K562 (cell line): ENCODE data around the gene BOC. TPM values are rescaled to one million over a fixed set of nuclear protein-coding genes. Genes with fewer than 3 reads are reported as not detected.

ENCODE experiments used
- ATAC-seq: fragments of 200-7000 bp; cut with Tn5 transposase; 3 replicates; pipeline ENCODE4 v1.9.1; 2020; ENCODE audit warnings: moderate library complexity
- BruUV-seq: library from RNA; stranded (reverse); fragments of 400-500 nt; replicated peaks from 2 replicates; lab custom pipeline; 2021; lab: Mats Ljungman, UMichigan
- CTCF ChIA-PET: fragments of 300-600 bp; formaldehyde crosslinking; extraction: SDS; loops from one replicate; lab custom pipeline; 2021; ENCODE audit warnings: low intra/inter-chr PET ratio; lab: Yijun Ruan, JAX
- POLR2A ChIA-PET: fragments of 300-600, 350-650 bp; sonication (Branson Sonifier 250); formaldehyde crosslinking; extraction: SDS; loops from one replicate; lab custom pipeline; 2021; ENCODE audit warnings: antibody characterized with exemption, inconsistent platforms; lab: Yijun Ruan, JAX
- DNase-seq, 4 experiments: peaks; one replicate each; pipeline versions ENCODE4 v3.0.0 to v3.0.0-alpha.2; 2011 to 2018; ENCODE audit warnings: low spot score in 3 of 4, mixed read lengths in 3 of 4; ENCODE audit errors: extremely low read depth in 1 of 4
- FAIRE-seq: peaks from 2 replicates; lab custom pipeline; 2011; peaks lifted over from hg19 to GRCh38; lab: Jason Lieb, UNC
- H2AFZ ChIP-seq: 2 replicates; pipeline ENCODE4 v1.6.0; 2011; ENCODE audit warnings: low read depth, low read length, control low read depth, inconsistent platforms
- H3K27ac ChIP-seq: fragments of 200-600 bp; 3 replicates; pipeline ENCODE4 v1.8.0; 2011; ENCODE audit warnings: low read depth, mild to moderate bottlenecking, control low read depth, inconsistent platforms, low read length, moderate library complexity, mixed read lengths; ENCODE audit errors: extremely low read depth
- H3K27me3 ChIP-seq, 2 experiments: fragments of 300-600 bp in 1 of 2; 2 replicates in 1 of 2; 3 replicates in 1 of 2; pipeline versions ENCODE4 v1.6.0 to v1.8.0; 2011; ENCODE audit warnings: inconsistent platforms in 2 of 2, low read length in 2 of 2, mild to moderate bottlenecking in 1 of 2, mixed read lengths in 1 of 2, moderate library complexity in 1 of 2; ENCODE audit not compliant: control insufficient read depth in 2 of 2, insufficient read depth in 2 of 2
- H3K36me3 ChIP-seq: fragments of 300-600 bp; 3 replicates; pipeline ENCODE4 v1.8.0; 2011; ENCODE audit warnings: mild to moderate bottlenecking, low read length, inconsistent platforms; ENCODE audit not compliant: control insufficient read depth, insufficient read depth
- H3K4me1 ChIP-seq, 2 experiments: fragments of 200-600 bp in 1 of 2; replicated peaks in 1 of 2; 2 replicates in 1 of 2; 3 replicates in 1 of 2; pipeline versions ENCODE4 v1.5.1 to v1.8.0; 2011; ENCODE audit warnings: inconsistent platforms in 2 of 2, low read length in 2 of 2, mild to moderate bottlenecking in 1 of 2, mixed read lengths in 1 of 2, moderate library complexity in 1 of 2; ENCODE audit not compliant: control insufficient read depth in 2 of 2, insufficient read depth in 2 of 2
- H3K4me2 ChIP-seq: 2 replicates; pipeline ENCODE4 v1.6.1; 2011; ENCODE audit warnings: low read length, control low read depth, inconsistent platforms, mixed read lengths; ENCODE audit not compliant: insufficient read depth
- H3K4me3 ChIP-seq: fragments of 200-600 bp; sonication (generic), shearing (Covaris generic); 2 replicates; pipeline ENCODE4 v1.5.1; 2016; ENCODE audit warnings: control low read depth, inconsistent platforms
- H3K79me2 ChIP-seq: fragments of 200-600 bp; 3 replicates; pipeline ENCODE4 v1.8.0; 2011; ENCODE audit warnings: low read length, inconsistent platforms; ENCODE audit not compliant: control insufficient read depth, insufficient read depth
- H3K9ac ChIP-seq, 2 experiments: 2 replicates each; pipeline versions ENCODE4 v1.6.0 to v1.6.1; 2011; ENCODE audit warnings: low read depth in 2 of 2, low read length in 2 of 2, control low read depth in 1 of 2, inconsistent platforms in 1 of 2, mild to moderate bottlenecking in 1 of 2, mixed read lengths in 1 of 2; ENCODE audit not compliant: insufficient read depth in 1 of 2
- H3K9me1 ChIP-seq: one replicate; pipeline ENCODE4 v1.6.0; 2011; ENCODE audit warnings: inconsistent platforms, mild to moderate bottlenecking, low read length, moderate library complexity; ENCODE audit not compliant: control insufficient read depth, insufficient read depth
- H3K9me3 ChIP-seq: replicated peaks from 2 replicates; pipeline ENCODE4 v1.5.1; 2011; ENCODE audit warnings: low read depth, low read length, inconsistent platforms; ENCODE audit not compliant: control insufficient read depth, insufficient read depth
- H4K20me1 ChIP-seq: replicated peaks from 2 replicates; pipeline ENCODE4 v1.6.1; 2011; ENCODE audit warnings: low read length, inconsistent platforms, mixed read lengths; ENCODE audit not compliant: control insufficient read depth, insufficient read depth
- ATF7 ChIP-seq: fragments of 450-650 bp; IDR thresholded peaks from 2 replicates; pipeline ENCODE4 v1.7.1; 2014; ENCODE audit warnings: mild to moderate bottlenecking, moderate library complexity
- CREBBP ChIP-seq: IDR thresholded peaks from one replicate; pipeline ENCODE4 v1.6.1; 2012; ENCODE audit warnings: low read depth, mild to moderate bottlenecking, control low read depth, inconsistent platforms, low read length
- EP400 ChIP-seq: fragments of 450-650 bp; IDR thresholded peaks from 2 replicates; pipeline ENCODE4 v1.6.1; 2017; ENCODE audit warnings: antibody characterized with exemption, mild to moderate bottlenecking, moderate library complexity
- ERF ChIP-seq: fragments of 450-650 bp; formaldehyde crosslinking; IDR thresholded peaks from 2 replicates; pipeline ENCODE4 v1.4.0; 2020; ENCODE audit warnings: mild to moderate bottlenecking, mixed read lengths
- KDM5B ChIP-seq: fragments of 200-600 bp; sonication (generic); IDR thresholded peaks from 2 replicates; pipeline ENCODE4 v1.6.1; 2012; ENCODE audit warnings: low read depth, mild to moderate bottlenecking, moderate library complexity, low read length, control low read depth, inconsistent platforms; ENCODE audit not compliant: insufficient replicate concordance
- L3MBTL2 ChIP-seq: fragments of 450-650 bp; IDR thresholded peaks from 2 replicates; pipeline ENCODE4 v1.6.1; 2016; ENCODE audit warnings: mild to moderate bottlenecking, moderate library complexity
- LEF1 ChIP-seq: fragments of 450-650 bp; IDR thresholded peaks from 2 replicates; pipeline ENCODE4 v1.6.1; 2016; ENCODE audit warnings: mild to moderate bottlenecking
- POLR2A ChIP-seq: fragments of 450-650 bp; conservative IDR thresholded peaks from 2 replicates; pipeline ENCODE4 v1.6.1; 2016
- POU5F1 ChIP-seq: fragments of 150-350 bp; IDR thresholded peaks from 2 replicates; pipeline ENCODE4 v1.6.1; 2014; ENCODE audit warnings: borderline replicate concordance, low read length, low read depth, mild to moderate bottlenecking; ENCODE audit not compliant: partially characterized antibody
- PTBP1 ChIP-seq: fragments of 200-400 bp; formaldehyde crosslinking; IDR thresholded peaks from 2 replicates; pipeline ENCODE4 v1.6.1; 2017; ENCODE audit warnings: low read depth, low read length
- SETDB1 ChIP-seq: IDR thresholded peaks from one replicate; pipeline ENCODE4 v1.6.1; 2012; ENCODE audit warnings: low read length, control low read depth, inconsistent platforms
- SMAD1 ChIP-seq: fragments of 150-350 bp; IDR thresholded peaks from 2 replicates; pipeline ENCODE4 v1.6.1; 2014; ENCODE audit warnings: low read length, low read depth; ENCODE audit not compliant: partially characterized antibody
- TAF7 ChIP-seq: fragments of 450-650 bp; IDR thresholded peaks from 2 replicates; pipeline ENCODE4 v1.6.1; 2016; ENCODE audit warnings: missing genetic modification characterization, missing compliant biosample characterization
- TBL1XR1 ChIP-seq, 2 experiments: IDR thresholded peaks; 2 replicates each; pipeline ENCODE4 v1.6.1; 2012; ENCODE audit warnings: improper control_type of control experiment in 2 of 2, low read length in 2 of 2, mild to moderate bottlenecking in 1 of 2
- TFAM ChIP-seq: fragments of 250-450 bp; sonication (Bioruptor Pico); conservative IDR thresholded peaks from 2 replicates; pipeline ENCODE4 v1.5.0; 2021; ENCODE audit warnings: mild to moderate bottlenecking, moderate library complexity
- U2AF2 ChIP-seq: fragments of 200-400 bp; formaldehyde crosslinking; optimal IDR thresholded peaks from 2 replicates; pipeline ENCODE3; 2017; ENCODE audit warnings: low read depth, mild to moderate bottlenecking, low read length
- ZBTB7A ChIP-seq: IDR thresholded peaks from 2 replicates; pipeline ENCODE4 v1.6.1; 2011; ENCODE audit warnings: low read depth, mild to moderate bottlenecking, low read length, moderate library complexity, borderline replicate concordance; ENCODE audit not compliant: control insufficient read depth
- in situ Hi-C: fragments of 300-500 bp; cut with MboI; formaldehyde crosslinking; loops from 4 replicates; pipeline ENCODE4 v1.15.0; 2018; ENCODE audit warnings: inconsistent platforms, mixed read lengths
- intact Hi-C: fragments of 100-400 bp; cut with micrococcal nuclease; formaldehyde crosslinking; loops from 2 replicates; pipeline ENCODE4 v1.14.2; 2022
- polyA plus RNA-seq, 8 experiments: library from polyadenylated mRNA; depleted of rRNA in 4 of 8; stranded (reverse) in 5 of 8; unstranded in 3 of 8; fragments of >200 nt; fragmentation: Nextera tagmentation in 2 of 8; fragmentation: Illumina TruSeq in 1 of 8; extraction: Ambion mirVana in 2 of 8; extraction: Trizol in 1 of 8; gene quantifications; 2 replicates each; pipeline versions ENCODE4 v1.2.1 to v1.2.3, GENCODE V29; 2011 to 2014; ENCODE audit warnings: inconsistent platforms in 1 of 8, missing spikeins in 1 of 8
- total RNA-seq, 7 experiments: library from RNA; depleted of rRNA in 6 of 7; stranded (reverse); fragments of >200 nt in 6 of 7; fragmentation: Illumina TruSeq in 2 of 7; extraction: Trizol in 2 of 7; gene quantifications; 2 replicates each; pipeline versions ENCODE4 v1.2.1 to v1.2.3, GENCODE V29; 2011 to 2021; ENCODE audit warnings: low replicate concordance in 1 of 7
- TF ChIP-seq, protein P1 (sequence below): sonication (generic); formaldehyde crosslinking; IDR thresholded peaks from 2 replicates; pipeline ENCODE4 v1.8.1; 2023; ENCODE audit warnings: missing genetic modification reagents, mild to moderate bottlenecking, borderline replicate concordance

BOC gene
- total and polyA plus RNA-seq, 9 of the 15 experiments (the other 6 are each of a cell fraction or from before 2014, with no cell fraction given): not detected

DNA sequence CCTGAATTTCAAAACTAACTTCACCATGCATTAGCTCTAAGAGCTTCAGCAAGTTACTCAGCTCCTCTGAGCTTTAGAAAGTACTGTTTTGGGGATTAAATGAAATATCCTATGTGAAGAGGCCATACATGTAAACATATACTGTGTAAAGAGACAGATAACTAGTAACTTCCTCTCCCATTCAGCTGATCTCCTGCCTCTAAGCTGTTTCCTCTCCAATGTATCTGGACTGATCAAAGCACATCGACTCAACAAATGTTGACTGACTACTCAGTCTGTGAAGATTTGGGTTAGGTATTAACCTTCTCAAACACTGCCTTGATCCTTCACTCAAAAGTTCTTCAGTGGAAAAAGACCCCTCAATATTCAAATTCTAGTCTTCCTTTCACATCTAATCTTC is 82.0 kb downstream of the BOC start (continued):
- TF ChIP-seq CREBBP (no peak), EP400 (no peak), U2AF2 (no peak), SMAD1 (no peak), KDM5B (no peak), LEF1 (no peak), TBL1XR1 (IDR thresholded peaks at IDR 0.05; ENCODE audit: low read length in 2 of 2) (no peak), ATF7 (no peak)

DNA sequence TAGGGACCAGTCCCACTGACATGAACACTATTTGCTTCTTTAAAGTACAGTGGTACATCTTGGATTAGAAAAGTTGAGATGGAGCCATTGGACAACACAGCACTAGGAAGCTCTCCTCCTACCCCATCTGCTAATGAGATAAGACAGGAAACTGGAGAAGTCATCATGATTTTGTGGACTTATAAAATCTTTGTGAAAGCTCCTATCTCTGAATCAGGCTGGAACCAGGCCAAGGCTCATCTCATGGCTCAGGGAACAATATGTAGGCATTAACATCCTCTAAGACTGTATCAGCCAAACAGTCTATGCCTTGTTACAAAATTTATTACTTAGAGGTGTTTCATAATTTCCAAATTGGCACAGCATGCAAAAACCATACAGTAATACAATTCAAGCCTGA is 84.1 kb downstream of the BOC start:
- CTCF ChIA-PET: no interaction called here
- no peak for ATAC-seq

More for the DNA sequence above, 84.1 kb downstream of the BOC start:
- in situ Hi-C loops: loop anchor here (25.0 kb wide), 2 partner anchors 558 to 708 kb away; no protein-coding TSS in a partner anchor
- DNase-seq: no peak
- no peaks in the 10 kb centered on the region for H3K36me3 ChIP-seq
- no peak overlapping the region for H3K4me2 ChIP-seq
- H3K9me3 ChIP-seq: no peaks in the 10 kb centered on the region
- H3K4me3 ChIP-seq: no peak overlapping the region
- H3K4me1 ChIP-seq: no peaks in the 10 kb centered on the region
- TF ChIP-seq TAF7 (no peak), POLR2A (no peak), ZBTB7A (no peak), ERF (no peak), PTBP1 (no peak), KDM5B (no peak), L3MBTL2 (no peak), POU5F1 (no peak), SETDB1 (no peak), TFAM (CRISPR knock-in tag) (no peak)
- TF ChIP-seq, protein P1, sequence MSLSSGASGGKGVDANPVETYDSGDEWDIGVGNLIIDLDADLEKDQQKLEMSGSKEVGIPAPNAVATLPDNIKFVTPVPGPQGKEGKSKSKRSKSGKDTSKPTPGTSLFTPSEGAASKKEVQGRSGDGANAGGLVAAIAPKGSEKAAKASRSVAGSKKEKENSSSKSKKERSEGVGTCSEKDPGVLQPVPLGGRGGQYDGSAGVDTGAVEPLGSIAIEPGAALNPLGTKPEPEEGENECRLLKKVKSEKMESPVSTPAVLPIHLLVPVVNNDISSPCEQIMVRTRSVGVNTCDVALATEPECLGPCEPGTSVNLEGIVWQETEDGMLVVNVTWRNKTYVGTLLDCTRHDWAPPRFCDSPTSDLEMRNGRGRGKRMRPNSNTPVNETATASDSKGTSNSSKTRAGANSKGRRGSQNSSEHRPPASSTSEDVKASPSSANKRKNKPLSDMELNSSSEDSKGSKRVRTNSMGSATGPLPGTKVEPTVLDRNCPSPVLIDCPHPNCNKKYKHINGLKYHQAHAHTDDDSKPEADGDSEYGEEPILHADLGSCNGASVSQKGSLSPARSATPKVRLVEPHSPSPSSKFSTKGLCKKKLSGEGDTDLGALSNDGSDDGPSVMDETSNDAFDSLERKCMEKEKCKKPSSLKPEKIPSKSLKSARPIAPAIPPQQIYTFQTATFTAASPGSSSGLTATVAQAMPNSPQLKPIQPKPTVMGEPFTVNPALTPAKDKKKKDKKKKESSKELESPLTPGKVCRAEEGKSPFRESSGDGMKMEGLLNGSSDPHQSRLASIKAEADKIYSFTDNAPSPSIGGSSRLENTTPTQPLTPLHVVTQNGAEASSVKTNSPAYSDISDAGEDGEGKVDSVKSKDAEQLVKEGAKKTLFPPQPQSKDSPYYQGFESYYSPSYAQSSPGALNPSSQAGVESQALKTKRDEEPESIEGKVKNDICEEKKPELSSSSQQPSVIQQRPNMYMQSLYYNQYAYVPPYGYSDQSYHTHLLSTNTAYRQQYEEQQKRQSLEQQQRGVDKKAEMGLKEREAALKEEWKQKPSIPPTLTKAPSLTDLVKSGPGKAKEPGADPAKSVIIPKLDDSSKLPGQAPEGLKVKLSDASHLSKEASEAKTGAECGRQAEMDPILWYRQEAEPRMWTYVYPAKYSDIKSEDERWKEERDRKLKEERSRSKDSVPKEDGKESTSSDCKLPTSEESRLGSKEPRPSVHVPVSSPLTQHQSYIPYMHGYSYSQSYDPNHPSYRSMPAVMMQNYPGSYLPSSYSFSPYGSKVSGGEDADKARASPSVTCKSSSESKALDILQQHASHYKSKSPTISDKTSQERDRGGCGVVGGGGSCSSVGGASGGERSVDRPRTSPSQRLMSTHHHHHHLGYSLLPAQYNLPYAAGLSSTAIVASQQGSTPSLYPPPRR (CRISPR knock-in tag): no peak
- no peaks in the 10 kb centered on the region for H4K20me1 ChIP-seq
- no peak overlapping the region for H2AFZ ChIP-seq
- FAIRE-seq: no peak
- POLR2A ChIA-PET: interaction anchor here (0.6 kb wide), 1 partner anchor 546 kb away, joined by 3 read pairs; no protein-coding TSS in a partner anchor
- no peak overlapping the region for H3K27ac ChIP-seq
- no peaks in the 10 kb centered on the region; a peak in 1 of 5 replicates for H3K27me3 ChIP-seq
- H3K9me1 ChIP-seq: no peaks in the 10 kb centered on the region
- intact Hi-C loops: no loop called here
- BruUV-seq: no TSS peak
- H3K79me2 ChIP-seq: no peaks in the 10 kb centered on the region
- H3K9ac ChIP-seq: no peak overlapping the region
